ENCODE measurements around the gene RARRES2.
"Not testable (repeated sequence)": the region's sequence is repeated elsewhere in the genome, so short reads cannot be mapped to it uniquely, and the experiment has no call there.

DNA sequence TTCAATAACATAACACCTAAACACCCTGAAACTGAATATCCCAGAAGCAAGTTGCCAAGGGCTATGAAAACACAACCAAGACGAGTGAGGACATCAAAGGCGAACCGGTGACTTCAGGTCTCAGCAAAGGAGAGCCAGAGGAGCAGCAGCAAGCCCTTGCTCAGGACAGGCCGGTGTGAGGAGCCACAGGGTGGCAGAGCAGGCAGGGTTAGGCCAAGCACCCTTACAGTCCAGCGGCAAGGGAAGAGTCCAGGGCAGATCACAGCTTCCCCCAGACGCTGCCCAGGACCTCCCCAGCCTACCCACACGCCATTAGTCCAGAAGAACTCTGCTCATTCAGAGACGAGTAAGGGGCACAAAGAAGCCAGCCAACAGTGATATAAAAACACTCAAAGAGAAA is 45.8 kb downstream of the RARRES2 start:
- TF ChIP-seq POLR2A (IDR thresholded peaks at IDR 0.05; ENCODE audit: low read depth); CTCF (IDR thresholded peaks at IDR 0.05); POLR2AphosphoS5 (IDR thresholded peaks at IDR 0.05): not testable (repeated sequence)

Measured in esophagus muscularis mucosa (tissue), 3 donors.